Activated CD4-positive, CD25-positive, alpha-beta regulatory T cell (primary cell): ENCODE data around the gene KIF6.

Experiments
- DNase-seq, 4 experiments: peaks; one replicate each; lab custom pipeline; 2025; lab: John Stamatoyannopoulos, UW

Gene KIF6

DNA sequence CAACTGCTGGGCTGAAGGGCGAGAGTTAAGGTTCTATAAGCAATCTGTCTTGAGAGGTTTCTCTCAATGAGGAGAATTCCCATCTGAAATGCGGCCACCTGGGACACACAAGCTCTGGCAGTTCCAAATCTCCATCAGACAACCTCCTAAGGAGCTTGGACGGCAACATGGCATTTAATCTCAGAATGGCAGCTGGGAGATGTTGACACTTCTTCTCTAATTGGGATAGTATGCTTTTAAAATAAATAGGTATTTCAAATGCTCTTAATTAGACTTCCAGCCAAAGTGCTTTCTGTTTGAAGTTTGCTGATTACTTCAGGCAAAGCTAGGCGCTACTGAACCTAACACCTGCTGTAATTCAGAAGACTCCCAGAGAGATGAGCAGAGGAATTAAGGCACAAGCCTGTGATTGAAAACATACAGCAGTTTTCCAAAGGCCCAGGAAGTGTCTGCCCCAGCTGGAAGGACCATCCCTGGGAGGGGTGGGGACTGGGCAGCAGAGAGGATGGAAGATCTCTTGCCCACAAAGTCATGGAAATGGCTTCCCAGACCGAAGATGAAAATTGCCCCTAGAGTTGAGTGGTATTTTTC lies 343.6 kb downstream of the KIF6 start:
- no peak for DNase-seq

DNA sequence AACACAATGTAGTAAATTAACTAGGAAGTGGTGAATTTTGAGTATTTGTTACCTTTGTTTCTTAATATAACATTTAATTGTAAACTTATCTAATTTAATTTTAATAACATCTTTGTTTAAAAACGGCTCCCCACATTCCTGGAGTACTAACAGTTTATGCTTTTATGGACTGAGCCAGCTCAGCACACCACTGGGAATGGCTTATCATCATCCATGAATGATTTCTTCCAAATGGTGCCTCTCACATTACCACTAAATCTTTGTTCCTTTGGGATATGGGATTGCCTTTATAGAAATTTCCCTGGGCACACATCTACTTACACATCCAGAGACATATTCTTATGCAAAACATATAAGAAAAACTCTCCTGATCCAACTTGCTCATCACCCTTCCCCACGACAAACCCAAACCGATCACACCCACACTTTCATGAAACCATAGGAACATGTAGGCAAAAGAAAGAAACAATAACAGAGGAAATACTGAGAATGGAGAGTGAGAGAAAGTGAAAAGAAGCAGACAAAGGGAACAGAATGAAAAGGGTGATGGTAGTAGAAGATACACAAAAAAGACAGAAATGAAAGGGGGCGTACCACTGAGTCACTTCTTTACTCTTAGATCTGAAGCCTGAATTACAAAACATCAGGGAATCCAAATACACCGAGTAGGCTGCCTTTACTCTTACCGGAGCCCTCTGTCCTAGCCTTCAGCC lies 344.2 kb downstream of the KIF6 start:
- DNase-seq: no peak

DNA sequence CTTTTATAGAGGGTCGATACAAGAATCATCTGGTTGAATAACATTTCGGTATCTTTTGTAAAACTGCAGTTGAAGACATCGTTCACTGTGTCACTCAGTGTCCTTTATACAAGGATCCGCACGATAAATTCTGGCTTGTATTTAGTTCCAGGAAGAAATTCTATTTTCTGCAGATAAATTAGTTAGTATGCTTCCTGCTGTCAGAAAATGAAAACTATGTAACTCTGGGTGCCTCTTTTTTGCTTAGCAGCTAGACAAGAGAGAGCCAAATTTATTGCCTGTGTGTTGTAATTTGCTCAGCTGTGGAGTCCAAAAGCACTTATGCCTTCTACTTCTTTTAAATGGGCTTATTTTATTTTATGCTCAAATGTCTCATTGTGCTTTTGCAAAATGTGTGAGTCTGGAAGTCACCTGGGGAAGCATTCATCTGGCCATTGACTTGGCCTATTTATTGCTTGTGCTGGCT lies 346.2 kb downstream of the KIF6 start:
- DNase-seq: no peak

DNA sequence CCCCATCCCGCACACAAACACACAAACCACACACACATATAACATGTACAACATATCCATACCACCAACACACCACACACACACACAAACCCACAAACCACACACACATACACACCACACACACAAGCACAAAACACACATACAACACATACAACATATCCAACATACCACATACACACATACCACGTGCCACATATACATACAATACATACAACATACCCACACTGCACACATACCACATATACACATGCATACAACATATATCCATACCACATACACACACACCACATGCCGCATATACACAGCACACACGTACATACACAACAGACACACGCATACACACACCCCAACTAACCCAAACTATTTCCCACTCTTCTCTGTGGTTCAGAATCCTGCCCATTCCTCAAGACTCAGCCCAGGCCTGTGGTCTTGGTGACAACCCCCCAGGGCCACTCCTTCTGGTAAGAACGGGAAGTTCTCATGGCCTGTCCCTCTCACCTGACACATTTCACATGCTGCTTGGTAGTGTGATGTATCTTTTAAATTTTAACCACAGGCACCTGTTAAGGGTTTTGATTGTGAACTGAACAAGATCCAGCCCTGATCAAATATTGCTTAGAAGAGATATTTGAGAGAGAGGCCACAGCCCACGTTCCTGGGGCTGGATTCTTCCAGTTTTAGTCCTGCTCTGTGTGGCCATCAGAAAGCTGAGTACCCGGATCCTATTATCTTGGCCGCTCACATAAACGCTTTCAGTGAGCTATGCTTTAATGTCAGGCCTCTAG lies 346.8 kb downstream of the KIF6 start:
- no peak for DNase-seq

DNA sequence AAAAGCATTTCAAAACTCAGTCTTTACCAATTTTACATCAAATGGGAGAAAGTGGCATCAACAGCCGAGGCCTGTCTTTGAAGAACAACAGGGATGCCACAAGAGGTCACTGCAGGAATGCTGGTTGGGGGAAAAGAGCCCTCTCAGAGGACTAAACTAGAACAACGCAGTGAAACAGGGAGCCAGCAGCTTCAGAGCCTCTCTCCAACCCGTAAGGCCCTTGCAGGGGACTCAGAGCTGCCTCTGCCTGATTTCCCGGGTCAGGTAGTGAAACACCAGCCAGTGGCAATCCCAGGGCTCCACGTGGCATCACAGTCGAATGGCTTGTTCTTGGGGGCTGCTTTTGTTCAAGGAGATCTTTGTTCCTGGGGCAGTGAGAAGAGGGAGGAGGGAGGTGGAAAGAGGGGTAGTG lies 347.7 kb downstream of the KIF6 start:
- DNase-seq: no peak

DNA sequence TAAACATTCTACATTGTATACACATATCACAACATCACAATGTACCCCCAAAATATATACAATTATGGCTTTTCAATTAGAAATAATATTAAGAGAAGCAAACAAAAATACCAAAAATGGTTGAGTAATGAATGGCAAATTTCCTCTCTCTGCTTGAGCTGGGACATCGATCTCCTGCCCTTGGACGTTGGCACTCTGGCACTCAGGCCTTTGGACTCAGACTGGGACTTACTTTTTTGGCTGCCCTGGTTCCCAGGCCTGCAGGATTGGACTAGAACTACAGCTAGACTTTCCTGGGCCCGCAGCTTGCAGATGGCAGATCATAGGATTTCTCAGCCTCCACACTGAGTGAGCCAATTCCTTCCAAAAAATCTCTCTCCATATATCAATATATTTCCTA lies 349.8 kb downstream of the KIF6 start:
- no peak for DNase-seq

DNA sequence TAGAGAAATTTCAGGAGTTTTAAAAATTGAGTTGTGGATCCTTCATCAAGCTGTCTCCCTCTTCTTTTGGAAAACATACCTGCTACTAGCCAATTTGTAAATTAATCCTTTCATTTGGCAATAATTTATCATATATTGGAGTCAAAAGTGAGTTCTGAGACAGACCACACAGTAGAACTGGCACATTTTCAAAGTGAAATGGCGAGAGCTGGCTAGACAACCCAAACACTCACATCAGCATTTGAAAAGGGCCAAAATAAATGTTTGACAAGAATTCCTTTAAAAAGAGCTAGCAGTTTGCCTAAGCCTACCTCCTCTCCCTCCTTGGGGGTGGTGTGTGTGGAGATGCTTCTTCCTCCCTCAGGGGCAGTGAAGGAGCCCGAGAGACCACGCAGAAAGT lies 354.8 kb downstream of the KIF6 start:
- no peak for DNase-seq

DNA sequence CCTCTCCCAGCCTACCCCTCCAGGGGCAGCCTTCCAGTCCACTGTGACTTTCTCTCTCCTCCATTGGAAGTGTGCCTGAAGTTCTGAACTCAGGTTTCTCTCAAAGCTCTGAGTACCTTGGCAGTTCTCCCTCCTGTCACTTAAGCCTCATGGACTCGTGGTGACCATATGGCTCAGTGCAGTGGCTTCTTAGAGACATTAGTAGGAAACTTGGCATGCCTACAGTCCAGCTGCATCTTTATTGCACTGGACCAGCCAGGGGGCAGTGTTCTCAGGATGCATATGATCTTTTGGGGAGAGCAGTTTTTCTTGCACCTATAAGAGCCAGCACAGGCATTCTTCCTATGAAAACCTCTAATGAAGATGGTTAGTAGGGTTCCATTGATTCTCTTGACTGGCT lies 355.2 kb downstream of the KIF6 start:
- no peak for DNase-seq

DNA sequence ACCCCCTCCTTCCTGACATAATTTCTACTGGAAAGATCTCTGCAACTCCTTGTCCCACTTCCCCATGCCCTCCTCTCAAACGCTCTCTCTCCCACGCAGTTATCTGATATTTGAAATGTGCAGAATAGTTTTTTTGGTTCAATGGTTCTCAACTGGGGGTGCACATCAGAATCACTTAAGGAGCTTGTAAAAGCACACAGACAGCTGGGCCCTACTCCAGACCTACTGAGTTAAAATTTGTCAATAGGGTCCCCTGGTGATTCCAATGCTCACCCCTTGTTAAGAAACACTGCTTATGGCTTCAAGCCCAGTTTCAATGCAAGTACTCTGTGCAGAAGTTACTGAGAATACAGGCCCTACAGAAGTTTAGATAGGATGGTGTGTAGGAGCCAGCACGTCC lies 357.5 kb downstream of the KIF6 start:
- no peak for DNase-seq

DNA sequence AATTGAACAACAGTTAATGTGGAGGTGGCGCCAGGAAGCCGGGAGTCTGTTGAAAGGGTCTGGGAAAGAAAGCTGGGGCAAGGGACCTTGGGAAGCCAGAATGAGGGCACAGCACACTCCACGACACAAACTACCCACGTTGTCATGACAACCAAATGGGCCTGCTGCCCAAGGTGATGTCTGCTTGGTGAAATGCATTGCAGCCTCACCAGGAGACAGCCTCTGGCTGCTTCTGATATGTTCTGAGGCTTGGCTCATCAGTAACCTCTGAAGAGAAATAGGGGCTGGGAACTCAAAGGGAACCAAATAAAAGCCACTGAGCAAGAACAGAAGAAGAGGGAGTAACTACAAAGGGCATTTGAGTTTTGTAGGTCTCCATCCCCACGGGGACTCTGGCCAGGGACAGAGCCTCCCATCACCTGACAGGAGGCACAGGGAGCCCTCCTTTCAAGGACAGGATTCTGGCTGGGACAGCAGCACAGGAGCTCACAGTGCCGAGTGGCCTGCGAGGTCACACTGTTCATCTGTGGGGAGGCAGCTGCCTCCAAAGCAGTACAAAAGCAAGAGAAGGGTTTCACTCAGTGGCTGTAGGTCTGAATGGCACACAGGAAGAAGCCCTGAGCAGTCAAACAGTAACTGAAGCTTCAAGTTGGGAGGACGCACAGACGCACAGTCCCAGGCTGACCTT lies 358.1 kb downstream of the KIF6 start:
- no peak for DNase-seq

DNA sequence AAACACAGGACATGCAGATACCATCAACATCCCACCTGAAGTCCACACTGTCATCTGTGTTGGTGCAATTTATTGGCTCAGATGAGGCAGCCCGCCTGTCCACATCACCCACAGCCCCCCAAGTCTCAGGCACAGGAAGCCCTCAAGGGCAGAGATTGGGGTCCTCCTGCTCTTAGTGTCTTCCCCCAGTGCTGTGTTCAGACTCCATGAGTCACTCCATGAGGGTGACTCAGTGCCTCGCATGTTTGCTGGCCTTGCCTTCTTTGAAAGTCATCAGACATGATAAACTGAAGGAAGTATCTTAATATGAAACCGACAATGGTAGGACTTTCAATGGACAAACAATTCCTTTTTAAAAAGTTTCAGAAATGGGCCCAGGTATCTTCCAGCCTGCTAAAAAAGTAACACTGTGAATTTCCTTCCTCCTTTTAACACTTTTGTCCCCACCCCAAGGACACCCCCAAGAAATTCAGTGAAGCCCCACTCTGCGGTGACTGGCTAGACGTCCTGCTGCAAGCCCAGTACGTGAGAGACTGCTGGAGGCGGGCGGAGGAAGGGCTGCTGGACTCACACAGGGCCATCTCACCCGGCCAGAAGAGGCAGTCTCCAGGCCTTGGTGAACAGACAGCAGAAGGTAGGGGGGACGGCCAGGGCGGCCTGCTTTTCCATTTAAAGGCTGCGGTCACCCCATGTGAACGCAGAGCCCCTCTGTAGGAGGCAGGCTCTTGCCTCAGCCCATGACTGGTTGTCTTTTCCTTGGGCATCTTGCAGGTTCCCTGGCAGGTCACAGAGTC lies 359.7 kb downstream of the KIF6 start:
- DNase-seq: no peak

DNA sequence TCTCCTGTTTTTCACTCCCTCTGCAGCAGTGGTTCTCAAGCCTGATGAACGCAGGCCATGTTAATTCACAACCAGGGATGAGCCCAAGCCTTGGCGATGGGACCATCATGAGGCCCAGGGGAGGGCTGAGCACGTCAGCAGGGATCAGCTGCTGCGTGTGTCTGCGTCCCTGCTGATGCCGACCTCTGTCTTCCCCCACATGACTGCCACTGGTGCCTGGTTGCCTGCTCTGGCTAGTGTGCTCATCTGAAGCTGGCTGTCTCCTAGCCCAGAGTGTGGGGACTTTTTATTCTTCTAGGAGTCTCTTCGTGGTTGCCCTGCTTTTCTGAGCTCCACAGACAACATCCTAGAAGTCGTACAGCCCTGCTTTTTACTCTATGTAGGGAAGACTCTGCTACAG lies 361.9 kb downstream of the KIF6 start:
- no peak for DNase-seq

DNA sequence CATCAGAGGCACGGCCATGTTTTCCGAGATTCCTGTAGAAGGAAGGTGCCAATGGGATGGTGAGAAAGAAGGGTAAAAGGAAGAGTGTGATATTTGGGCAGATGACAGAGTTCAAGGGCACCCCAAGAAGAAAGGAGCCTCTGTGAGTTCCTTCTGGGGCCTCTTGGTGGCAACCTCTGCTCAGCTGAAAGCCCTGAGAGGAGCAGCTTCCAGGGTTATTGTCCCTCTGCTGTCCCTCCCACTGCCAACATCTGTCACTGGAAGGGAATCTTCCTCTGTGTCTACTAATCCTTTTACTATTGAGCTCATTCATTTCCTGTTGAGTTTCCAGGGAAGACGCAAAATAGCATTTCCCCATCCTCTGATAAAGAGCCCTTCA lies 362.7 kb downstream of the KIF6 start:
- no peak for DNase-seq

DNA sequence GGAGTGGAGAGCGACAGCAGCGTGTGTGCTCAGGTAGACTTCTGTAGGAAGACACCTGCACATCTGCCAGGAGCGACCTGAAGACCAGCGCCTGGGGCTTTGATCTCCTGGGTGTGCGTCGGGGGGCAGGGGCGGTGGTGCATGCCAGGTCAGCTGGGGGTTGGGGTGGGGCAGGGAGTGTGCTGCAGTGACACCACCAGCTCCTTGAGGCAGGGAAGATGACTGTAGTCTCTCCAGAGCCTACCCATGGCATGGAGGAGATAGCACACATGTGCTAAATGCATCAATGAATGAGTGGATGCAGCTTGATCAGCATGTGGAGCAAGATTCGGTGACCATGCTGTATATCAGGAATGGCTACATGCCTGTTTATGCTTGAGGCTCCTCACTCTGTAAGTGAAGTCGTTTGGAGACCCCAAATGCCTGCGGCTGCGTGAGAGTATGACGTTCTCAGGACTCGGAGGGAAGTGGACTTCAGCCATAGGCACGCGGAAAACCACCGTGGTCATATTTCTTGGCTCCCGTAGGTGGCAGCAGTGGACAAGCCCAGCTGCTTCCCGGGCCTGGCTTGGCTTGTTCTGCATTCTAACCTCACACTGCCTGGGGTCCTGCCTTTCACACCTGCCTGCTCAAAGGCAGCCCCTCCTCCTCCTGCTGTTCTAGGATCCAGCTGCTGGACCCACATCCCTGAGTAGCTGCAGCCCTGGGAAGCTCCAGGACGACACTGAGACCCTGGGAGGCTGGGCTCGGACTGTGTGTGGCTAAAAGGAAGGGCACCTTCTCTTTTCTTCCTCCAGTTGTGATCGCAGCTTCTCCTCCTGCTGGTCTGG lies 363.3 kb downstream of the KIF6 start:
- DNase-seq: no peak

DNA sequence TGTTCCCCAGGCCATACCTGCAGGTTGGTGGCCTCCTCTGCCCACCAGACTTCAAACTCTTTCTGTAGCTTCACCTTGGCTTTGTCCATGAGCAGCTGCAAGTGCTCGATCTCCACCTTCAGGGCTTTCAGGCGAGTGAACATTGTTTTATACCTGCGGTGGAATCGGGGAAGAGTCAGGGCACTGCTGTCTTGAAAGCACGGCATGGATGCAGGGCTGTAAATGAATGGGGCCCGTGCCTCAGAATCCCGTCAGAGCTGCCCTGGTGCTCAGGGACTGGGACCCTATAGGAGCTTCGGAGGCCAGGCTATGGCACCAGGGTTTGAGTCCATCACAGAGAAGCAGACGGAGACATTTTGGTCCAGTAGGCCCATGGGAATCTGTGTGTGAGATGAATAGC lies 364.8 kb downstream of the KIF6 start:
- no peak for DNase-seq

DNA sequence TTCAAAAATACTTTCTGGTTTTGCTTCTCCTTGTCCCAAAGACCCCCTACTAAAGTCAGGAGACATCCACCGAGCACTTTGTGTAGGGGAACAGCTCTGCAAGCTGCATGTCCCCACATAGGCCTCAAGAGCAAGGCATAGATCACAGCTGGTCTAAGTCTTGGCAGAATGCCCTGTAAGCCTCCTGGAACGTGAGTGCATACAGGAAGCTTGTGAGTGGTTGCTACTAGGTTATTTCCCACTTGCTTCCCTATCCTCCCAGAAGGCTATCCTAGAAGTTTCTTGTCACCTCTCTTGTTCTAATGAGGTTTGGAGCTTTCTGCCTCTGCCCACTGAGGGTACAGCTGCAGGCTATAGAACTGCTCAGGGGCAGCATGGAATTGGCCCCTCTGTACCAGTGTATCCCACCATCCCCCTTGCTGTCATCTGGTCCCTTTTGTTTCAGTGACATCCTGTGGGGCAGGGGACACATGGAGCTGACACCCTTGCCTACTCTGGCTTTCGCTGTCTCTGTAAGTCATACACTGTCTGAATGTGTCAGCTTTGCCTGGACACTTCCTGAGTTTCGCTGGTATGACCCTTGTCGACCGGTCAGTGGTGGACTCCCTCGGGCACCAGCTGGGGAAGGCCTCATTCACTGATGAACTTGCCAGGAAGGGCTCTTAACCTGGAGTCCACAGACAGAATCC lies 367.1 kb downstream of the KIF6 start:
- DNase-seq: no peak

DNA sequence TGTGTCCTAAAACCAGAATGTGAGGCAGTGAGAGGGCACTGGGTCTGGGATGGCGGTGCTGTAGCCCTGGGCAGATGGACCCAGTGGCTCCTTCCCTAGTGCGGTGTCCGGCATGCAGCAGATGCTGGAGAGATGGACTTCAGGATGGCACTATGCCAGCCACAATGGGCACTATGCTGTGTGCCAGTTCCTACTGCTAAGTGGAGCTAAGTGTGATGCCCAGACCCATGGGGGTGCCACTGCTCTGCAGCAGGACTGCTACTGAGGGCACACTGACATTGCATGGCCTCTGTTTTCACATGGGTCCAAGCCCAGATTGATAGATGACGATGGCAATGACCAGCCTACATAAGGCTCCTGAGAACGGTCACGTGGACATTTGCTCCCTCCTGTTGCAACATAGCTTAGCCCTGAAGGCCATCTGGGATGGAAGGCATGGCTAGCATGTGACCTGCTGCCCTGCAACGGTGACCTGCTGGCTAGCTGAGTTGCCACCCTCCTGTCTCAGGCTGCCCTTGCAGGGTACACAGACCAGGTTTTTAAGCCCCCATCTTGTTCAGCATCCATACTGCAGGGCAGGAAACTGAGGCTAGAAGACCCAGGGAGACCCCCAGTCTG lies 371.4 kb downstream of the KIF6 start:
- no peak for DNase-seq

DNA sequence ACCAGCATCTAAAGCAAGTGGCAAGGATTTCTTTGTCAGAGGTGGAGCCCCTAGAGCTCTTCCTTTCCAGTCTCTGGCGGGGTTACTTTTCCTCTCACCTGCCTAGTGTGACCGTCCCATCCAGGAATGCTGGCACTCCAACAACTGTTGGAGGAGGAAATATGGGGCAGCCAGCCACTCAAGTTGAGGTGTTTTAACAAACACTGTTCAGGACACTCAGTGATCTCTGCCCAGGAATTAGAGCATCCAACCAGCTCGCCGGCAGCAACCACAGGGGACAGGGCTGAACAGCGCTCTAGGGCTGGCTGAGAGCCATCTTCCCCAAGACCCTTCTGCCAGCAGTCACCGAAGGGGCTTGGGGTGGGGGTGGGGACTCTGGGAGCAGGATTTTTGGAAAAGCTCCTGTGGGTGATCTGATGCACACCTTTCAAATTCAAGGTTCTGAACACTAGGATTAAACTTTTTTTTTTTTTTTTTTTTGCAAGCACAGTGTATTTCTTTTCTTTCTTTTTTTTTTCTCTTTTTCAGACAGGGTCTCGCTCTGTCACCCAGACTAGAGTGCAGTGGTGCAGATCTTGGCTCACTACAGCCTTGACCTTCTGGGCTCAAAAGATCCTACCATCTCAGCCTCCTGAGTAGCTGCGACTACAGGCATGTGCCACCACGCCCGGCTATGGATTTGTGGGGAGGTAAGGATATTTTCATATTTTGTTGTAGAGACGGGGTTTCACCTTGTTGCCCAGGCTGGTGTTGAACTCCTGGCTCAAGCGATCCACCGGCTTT lies 374.3 kb downstream of the KIF6 start:
- no peak for DNase-seq

DNA sequence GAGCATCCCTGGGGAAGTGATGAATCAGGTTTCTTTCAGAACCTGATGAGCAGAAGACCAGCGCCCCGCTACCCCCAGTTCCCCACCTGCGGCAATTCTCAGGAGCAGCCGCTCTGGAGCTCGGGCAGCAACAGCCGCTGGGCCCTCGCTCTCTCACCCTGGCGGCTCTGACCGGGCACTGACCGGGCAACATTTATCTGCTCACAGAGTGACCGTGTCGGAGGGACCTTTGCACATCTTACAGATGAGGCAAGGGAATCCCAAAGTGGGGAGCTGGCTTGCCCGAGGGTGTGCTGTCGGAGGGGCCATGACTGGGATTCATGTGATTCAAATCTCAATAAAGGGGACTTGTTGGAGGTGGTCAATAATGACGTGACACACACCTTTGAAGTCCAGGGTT lies 376.5 kb downstream of the KIF6 start:
- DNase-seq: no peak
